HCT116 (cell line): Measurements from ENCODE around the gene ZBTB20.

ENCODE experiments used
- ATF3 ChIP-seq: IDR thresholded peaks from 2 replicates; pipeline ENCODE4 v1.6.1; 2012
- CEBPB ChIP-seq: IDR thresholded peaks from 2 replicates; pipeline ENCODE4 v1.6.1; 2012; ENCODE audit warnings: low read depth
- CTCF ChIP-seq, 3 experiments: fragments of 200-600 bp in 1 of 3; sonication (generic) in 1 of 3; IDR thresholded peaks in 2 of 3; conservative IDR thresholded peaks in 1 of 3; 2 replicates each; pipeline ENCODE4 v1.5.1; 2012 to 2017; ENCODE audit warnings: low read depth in 2 of 3, low read length in 2 of 3, antibody characterized with exemption in 1 of 3, borderline replicate concordance in 1 of 3, control low read depth in 1 of 3, mild to moderate bottlenecking in 1 of 3, mixed read lengths in 1 of 3, mixed run types in 1 of 3, moderate library complexity in 1 of 3; ENCODE audit not compliant: insufficient read depth in 1 of 3
- EZH2 ChIP-seq: fragments of 200-600 bp; sonication (generic); IDR thresholded peaks from 2 replicates; pipeline ENCODE4 v1.6.1; 2017; ENCODE audit warnings: antibody characterized with exemption, mixed run types
- EZH2phosphoT487 ChIP-seq: fragments of 200-600 bp; IDR thresholded peaks from 2 replicates; pipeline ENCODE4 v1.6.1; 2018; ENCODE audit warnings: antibody characterized with exemption, borderline replicate concordance
- JUND ChIP-seq: IDR thresholded peaks from 2 replicates; pipeline ENCODE4 v1.6.1; 2012
- MAX ChIP-seq: IDR thresholded peaks from 2 replicates; pipeline ENCODE4 v1.6.1; 2012
- POLR2A ChIP-seq: IDR thresholded peaks from 2 replicates; pipeline ENCODE4 v1.7.0; 2011; ENCODE audit warnings: borderline replicate concordance; ENCODE audit not compliant: insufficient read depth, insufficient read length; ENCODE audit errors: extremely low read depth
- POLR2AphosphoS5 ChIP-seq: IDR thresholded peaks from 2 replicates; pipeline ENCODE4 v1.6.1; 2011; ENCODE audit warnings: mild to moderate bottlenecking, low read depth, low read length, moderate library complexity
- RAD21 ChIP-seq: IDR thresholded peaks from 2 replicates; pipeline ENCODE4 v1.6.1; 2012; ENCODE audit warnings: low read depth, mild to moderate bottlenecking
- SIN3A ChIP-seq: IDR thresholded peaks from 2 replicates; pipeline ENCODE4 v1.6.1; 2012; ENCODE audit warnings: low read depth
- ZNF274 ChIP-seq: fragments of 200-500 bp; sonication (Bioruptor generic); IDR thresholded peaks from 2 replicates; pipeline ENCODE4 v1.6.1; 2014; ENCODE audit warnings: mild to moderate bottlenecking, low read depth, low read length, inconsistent platforms

GRCh38 chr3:114456742-114457141, 690.3 kb downstream of the ZBTB20 start:
- no peak for TF ChIP-seq POLR2A
- TF ChIP-seq RAD21 = no peak
- TF ChIP-seq CEBPB = no peak
- no peak for TF ChIP-seq EZH2phosphoT487
- no peak for TF ChIP-seq EZH2
- no peak for TF ChIP-seq CTCF (IDR thresholded peaks at IDR 0.05 in 2 of 3, conservative IDR thresholded peaks at IDR 0.05 in 1 of 3; ENCODE audit: borderline replicate concordance in 1 of 3, insufficient read depth in 1 of 3, low read depth in 2 of 3, low read length in 2 of 3)
- no peak for TF ChIP-seq JUND
- no peak for TF ChIP-seq ZNF274
- TF ChIP-seq SIN3A = no peak
- TF ChIP-seq ATF3 = no peak
- TF ChIP-seq MAX = no peak
- TF ChIP-seq POLR2AphosphoS5 = no peak
